Caki2 (cell line): ENCODE measurements around the gene TNRC18. TPM values are rescaled to one million over a fixed set of nuclear protein-coding genes. Genes with fewer than 3 reads are reported as not detected.
"Not testable (repeated sequence)": the region's sequence is repeated elsewhere in the genome, so short reads cannot be mapped to it uniquely, and the experiment has no call there.

ENCODE experiments used
- DNase-seq: peaks from one replicate; pipeline ENCODE4 v3.0.0-alpha.2; 2015; ENCODE audit warnings: low read depth
- in situ Hi-C: cut with HindIII; loops from 2 replicates; pipeline ENCODE4 v1.10.0; 2016; ENCODE audit warnings: low sequenced_read_pairs, low pct_unique_long_range_greater_than_20kb, mixed read lengths
- total RNA-seq: library from RNA; depleted of rRNA; stranded (reverse); fragments of >200 nt; shearing (Covaris generic); gene quantifications from 2 replicates; pipeline ENCODE4 v1.2.3, GENCODE V29; 2014; ENCODE audit warnings: low replicate concordance

TNRC18 gene
- total RNA-seq, 1 experiment from 2014 or later: 23.3 TPM

- in situ Hi-C loops, DNase-seq: not testable (repeated sequence)
Observed at GRCh38 chr7:5318613-5319012, 105.0 kb downstream of the TNRC18 start.

- DNase-seq: no peak
- in situ Hi-C loops: no loop called here
Observed at GRCh38 chr7:5315761-5316160, 107.9 kb downstream of the TNRC18 start.

- in situ Hi-C loops: no loop called here
- DNase-seq: no peak
Observed at GRCh38 chr7:5314864-5315263, 108.8 kb downstream of the TNRC18 start.

GRCh38 chr7:5313076-5313885 lies 110.4 kb downstream of the TNRC18 start:
- in situ Hi-C loops, DNase-seq: not testable (repeated sequence)

GRCh38 chr7:5312276-5313070 lies 111.2 kb downstream of the TNRC18 start:
- in situ Hi-C loops, DNase-seq: not testable (repeated sequence)

- in situ Hi-C loops: no loop called here
- no peak for DNase-seq
Observed at GRCh38 chr7:5310822-5311405, 112.7 kb downstream of the TNRC18 start.

- in situ Hi-C loops: no loop called here
- no peak for DNase-seq
Observed at GRCh38 chr7:5309146-5309545, 114.5 kb downstream of the TNRC18 start.

GRCh38 chr7:5307221-5308142 lies 116.2 kb downstream of the TNRC18 start:
- DNase-seq, in situ Hi-C loops: not testable (repeated sequence)

- in situ Hi-C loops, DNase-seq: not testable (repeated sequence)
Observed at GRCh38 chr7:5305050-5305449, 118.6 kb downstream of the TNRC18 start.

GRCh38 chr7:5303591-5304505 lies 119.8 kb downstream of the TNRC18 start:
- DNase-seq: no peak
- in situ Hi-C loops: no loop called here

- in situ Hi-C loops: no loop called here
- no peak for DNase-seq
Observed at GRCh38 chr7:5303061-5303460, 120.6 kb downstream of the TNRC18 start.

GRCh38 chr7:5302577-5302976 lies 121.1 kb downstream of the TNRC18 start:
- DNase-seq: no peak
- in situ Hi-C loops: no loop called here

GRCh38 chr7:5300366-5300765 lies 123.3 kb downstream of the TNRC18 start:
- DNase-seq: no peak
- in situ Hi-C loops: no loop called here

GRCh38 chr7:5296611-5297226 lies 126.9 kb downstream of the TNRC18 start:
- DNase-seq: no peak
- in situ Hi-C loops: no loop called here

GRCh38 chr7:5296015-5296610 lies 127.5 kb downstream of the TNRC18 start:
- in situ Hi-C loops: no loop called here
- DNase-seq: no peak
